ENCODE results near the gene ACADM. TPM values are rescaled to one million over a fixed set of nuclear protein-coding genes. Genes with fewer than 3 reads are reported as not detected.
"Not testable (repeated sequence)": the region's sequence is repeated elsewhere in the genome, so short reads cannot be mapped to it uniquely, and the experiment has no call there.

Gene ACADM
- total RNA-seq, 1 experiment from 2014 or later: 35.6 TPM

GRCh38 chr1:75745276-75745675 is 20.8 kb downstream of the ACADM start:
- ChIA-PET POLR2A (ENCODE audit: low non-redundant PET) (no interaction called here), CTCF (no interaction called here)
- intact Hi-C loops (cut with micrococcal nuclease; ENCODE audit: unreplicated experiment): no loop called here
- no peak for TF ChIP-seq CTCF (conservative IDR thresholded peaks at IDR 0.05; ENCODE audit: low read depth, low read length)
- no peak for TF ChIP-seq EZH2 (IDR thresholded peaks at IDR 0.05; ENCODE audit: borderline replicate concordance, low read depth, low read length, poor library complexity, severe bottlenecking)
- peaks cover 12% of the 10 kb centered on the region for H3K36me3 ChIP-seq (ENCODE audit: insufficient read depth, low read length, poor library complexity, severe bottlenecking)
- no TSS peak for BruUV-seq (replicated peaks)
- DNase-seq (ENCODE audit: low spot score): no peak
- no peaks in the 10 kb centered on the region for H3K9me3 ChIP-seq (ENCODE audit: low read depth, low read length, poor library complexity, severe bottlenecking)
- H3K27me3 ChIP-seq (replicated peaks; ENCODE audit: insufficient read depth, low read depth, low read length, poor library complexity): no peaks in the 10 kb centered on the region
- no peak overlapping the region for H3K27ac ChIP-seq (ENCODE audit: low read depth, low read length, poor library complexity, severe bottlenecking)
- H3K4me3 ChIP-seq (ENCODE audit: low read depth, low read length, poor library complexity, severe bottlenecking): no peak overlapping the region
- H3K4me1 ChIP-seq (ENCODE audit: insufficient read depth, low read length, poor library complexity, severe bottlenecking): no peaks in the 10 kb centered on the region

GRCh38 chr1:75757210-75757609 is 32.7 kb downstream of the ACADM start:
- CTCF ChIA-PET; DNase-seq (ENCODE audit: low spot score); POLR2A ChIA-PET (ENCODE audit: low non-redundant PET); H3K27me3 ChIP-seq (replicated peaks; ENCODE audit: insufficient read depth, low read depth, low read length, poor library complexity); BruUV-seq (replicated peaks); H3K4me1 ChIP-seq (ENCODE audit: insufficient read depth, low read length, poor library complexity, severe bottlenecking); H3K4me3 ChIP-seq (ENCODE audit: low read depth, low read length, poor library complexity, severe bottlenecking); H3K27ac ChIP-seq (ENCODE audit: low read depth, low read length, poor library complexity, severe bottlenecking); intact Hi-C loops (cut with micrococcal nuclease; ENCODE audit: unreplicated experiment); H3K9me3 ChIP-seq (ENCODE audit: low read depth, low read length, poor library complexity, severe bottlenecking): not testable (repeated sequence)
- peaks cover 14% of the 10 kb centered on the region for H3K36me3 ChIP-seq (ENCODE audit: insufficient read depth, low read length, poor library complexity, severe bottlenecking)

- POLR2A ChIA-PET (ENCODE audit: low non-redundant PET); DNase-seq (ENCODE audit: low spot score); H3K27me3 ChIP-seq (replicated peaks; ENCODE audit: insufficient read depth, low read depth, low read length, poor library complexity); H3K4me3 ChIP-seq (ENCODE audit: low read depth, low read length, poor library complexity, severe bottlenecking); CTCF ChIA-PET; H3K36me3 ChIP-seq (ENCODE audit: insufficient read depth, low read length, poor library complexity, severe bottlenecking); H3K4me1 ChIP-seq (ENCODE audit: insufficient read depth, low read length, poor library complexity, severe bottlenecking); H3K9me3 ChIP-seq (ENCODE audit: low read depth, low read length, poor library complexity, severe bottlenecking); BruUV-seq (replicated peaks); H3K27ac ChIP-seq (ENCODE audit: low read depth, low read length, poor library complexity, severe bottlenecking); intact Hi-C loops (cut with micrococcal nuclease; ENCODE audit: unreplicated experiment): not testable (repeated sequence)
Measured at GRCh38 chr1:75758543-75758942, 34.0 kb downstream of the ACADM start.

GRCh38 chr1:75764057-75764655 is 39.6 kb downstream of the ACADM start:
- CTCF ChIA-PET: no interaction called here
- Histone ChIP-seq H3K9me3 (ENCODE audit: low read depth, low read length, poor library complexity, severe bottlenecking) (no peaks in the 10 kb centered on the region), H3K27ac (ENCODE audit: low read depth, low read length, poor library complexity, severe bottlenecking) (no peak overlapping the region), H3K36me3 (ENCODE audit: insufficient read depth, low read length, poor library complexity, severe bottlenecking) (no peaks in the 10 kb centered on the region), H3K4me1 (ENCODE audit: insufficient read depth, low read length, poor library complexity, severe bottlenecking) (peaks cover 5% of the 10 kb centered on the region), H3K27me3 (replicated peaks; ENCODE audit: insufficient read depth, low read depth, low read length, poor library complexity) (no peaks in the 10 kb centered on the region), H3K4me3 (ENCODE audit: low read depth, low read length, poor library complexity, severe bottlenecking) (no peak overlapping the region)
- intact Hi-C loops (cut with micrococcal nuclease; ENCODE audit: unreplicated experiment): no loop called here
- no peak for DNase-seq (ENCODE audit: low spot score)
- TF ChIP-seq EZH2 (IDR thresholded peaks at IDR 0.05; ENCODE audit: borderline replicate concordance, low read depth, low read length, poor library complexity, severe bottlenecking) (no peak), CTCF (conservative IDR thresholded peaks at IDR 0.05; ENCODE audit: low read depth, low read length) (no peak)
- no TSS peak for BruUV-seq (replicated peaks)
- POLR2A ChIA-PET (ENCODE audit: low non-redundant PET): interaction anchor here (0.9 kb wide), 1 partner anchor 42 kb away, joined by 3 read pairs; no protein-coding TSS in a partner anchor
